Measurements from ENCODE around the gene FOXO3. TPM values are rescaled to one million over a fixed set of nuclear protein-coding genes. Genes with fewer than 3 reads are reported as not detected.

The FOXO3 gene

GRCh38 chr6:108732091-108732870 lies 171.6 kb downstream of the FOXO3 start:
- H2BK15ac ChIP-seq (replicated peaks; ENCODE audit: low read depth): no peak overlapping the region
- no peak overlapping the region for H2BK120ac ChIP-seq (ENCODE audit: low read depth, low read length)
- no peak overlapping the region for H2AK5ac ChIP-seq (ENCODE audit: low read length)
- H3K36me3 ChIP-seq (ENCODE audit: control insufficient read depth, insufficient read depth, low read length): no peaks in the 10 kb centered on the region
- no peak overlapping the region for H3K4me3 ChIP-seq (ENCODE audit: low read length)
- no peak overlapping the region for H2BK5ac ChIP-seq (ENCODE audit: low read length)
- no peak overlapping the region for H4K8ac ChIP-seq (ENCODE audit: low read depth, low read length)
- H3K4ac ChIP-seq (ENCODE audit: low read depth, low read length): no peak overlapping the region
- no peak overlapping the region for H3K18ac ChIP-seq (ENCODE audit: low read length)
- H3K9ac ChIP-seq (ENCODE audit: low read length): no peak overlapping the region
- no peak overlapping the region for H4K5ac ChIP-seq (ENCODE audit: low read length)
- no peaks in the 10 kb centered on the region for H3K4me1 ChIP-seq (ENCODE audit: control insufficient read depth, low read depth, low read length)
- H3K27me3 ChIP-seq (ENCODE audit: insufficient read depth, low read length, poor library complexity): no peaks in the 10 kb centered on the region
- no peak overlapping the region for H3K4me2 ChIP-seq (ENCODE audit: low read length)
- no peaks in the 10 kb centered on the region for H3K79me1 ChIP-seq (ENCODE audit: low read length)
- DNase-seq: peak; percentile 53
- no CpG with 5 or more reads among the region's 16 CpGs for WGBS (ENCODE audit: extremely low coverage, insufficient coverage, low lambda C conversion rate)
- H3K23ac ChIP-seq (ENCODE audit: low read length): no peak overlapping the region
- no peaks in the 10 kb centered on the region for H3K79me2 ChIP-seq (ENCODE audit: control insufficient read depth, insufficient read depth, low read length)
- no peak overlapping the region for H3K56ac ChIP-seq (ENCODE audit: low read length)
- no peak overlapping the region for H3K27ac ChIP-seq (ENCODE audit: low read depth, low read length)

GRCh38 chr6:108733051-108733450 lies 172.3 kb downstream of the FOXO3 start:
- no peaks in the 10 kb centered on the region for H3K27me3 ChIP-seq (ENCODE audit: insufficient read depth, low read length, poor library complexity)

GRCh38 chr6:108733706-108734265 lies 173.1 kb downstream of the FOXO3 start:
- Histone ChIP-seq H3K79me1 (ENCODE audit: low read length) (no peaks in the 10 kb centered on the region), H3K27me3 (ENCODE audit: insufficient read depth, low read length, poor library complexity) (no peaks in the 10 kb centered on the region), H3K27ac (ENCODE audit: low read depth, low read length) (no peak overlapping the region), H3K56ac (ENCODE audit: low read length) (no peak overlapping the region), H3K4me3 (ENCODE audit: low read length) (no peak overlapping the region), H2BK120ac (ENCODE audit: low read depth, low read length) (no peak overlapping the region), H3K4ac (ENCODE audit: low read depth, low read length) (no peak overlapping the region), H3K23ac (ENCODE audit: low read length) (no peak overlapping the region), H4K5ac (ENCODE audit: low read length) (no peak overlapping the region), H2BK15ac (replicated peaks; ENCODE audit: low read depth) (no peak overlapping the region), H3K4me2 (ENCODE audit: low read length) (no peak overlapping the region), H3K36me3 (ENCODE audit: control insufficient read depth, insufficient read depth, low read length) (no peaks in the 10 kb centered on the region), H3K9ac (ENCODE audit: low read length) (no peak overlapping the region), H4K8ac (ENCODE audit: low read depth, low read length) (no peak overlapping the region), H3K79me2 (ENCODE audit: control insufficient read depth, insufficient read depth, low read length) (no peaks in the 10 kb centered on the region), H3K4me1 (ENCODE audit: control insufficient read depth, low read depth, low read length) (no peaks in the 10 kb centered on the region), H3K18ac (ENCODE audit: low read length) (no peak overlapping the region), H2AK5ac (ENCODE audit: low read length) (no peak overlapping the region), H2BK5ac (ENCODE audit: low read length) (no peak overlapping the region)
- DNase-seq: no peak
- no CpG with 5 or more reads among the region's 2 CpGs for WGBS (ENCODE audit: extremely low coverage, insufficient coverage, low lambda C conversion rate)

More at GRCh38 chr6:108733051-108733450, 172.3 kb downstream of the FOXO3 start:
- Histone ChIP-seq H3K23ac (ENCODE audit: low read length) (no peak overlapping the region), H3K18ac (ENCODE audit: low read length) (no peak overlapping the region), H4K5ac (ENCODE audit: low read length) (no peak overlapping the region), H3K79me1 (ENCODE audit: low read length) (no peaks in the 10 kb centered on the region), H2AK5ac (ENCODE audit: low read length) (no peak overlapping the region), H3K36me3 (ENCODE audit: control insufficient read depth, insufficient read depth, low read length) (no peaks in the 10 kb centered on the region), H2BK120ac (ENCODE audit: low read depth, low read length) (no peak overlapping the region), H3K27ac (ENCODE audit: low read depth, low read length) (no peak overlapping the region), H3K4me1 (ENCODE audit: control insufficient read depth, low read depth, low read length) (no peaks in the 10 kb centered on the region), H2BK5ac (ENCODE audit: low read length) (no peak overlapping the region), H3K4me2 (ENCODE audit: low read length) (no peak overlapping the region), H3K9ac (ENCODE audit: low read length) (no peak overlapping the region), H3K56ac (ENCODE audit: low read length) (no peak overlapping the region), H2BK15ac (replicated peaks; ENCODE audit: low read depth) (no peak overlapping the region), H3K4ac (ENCODE audit: low read depth, low read length) (no peak overlapping the region), H3K79me2 (ENCODE audit: control insufficient read depth, insufficient read depth, low read length) (no peaks in the 10 kb centered on the region), H4K8ac (ENCODE audit: low read depth, low read length) (no peak overlapping the region), H3K4me3 (ENCODE audit: low read length) (no peak overlapping the region)
- no peak for DNase-seq
- no CpG with 5 or more reads among the region's 1 CpG for WGBS (ENCODE audit: extremely low coverage, insufficient coverage, low lambda C conversion rate)

Small RNAs within 50 kb of the gene (small RNA-seq; reads per million reads assigned to genes)
- gene AL391646.1 (ENCODE audit: insufficient read depth): not detected
- not detected for gene SUMO2P8 (ENCODE audit: insufficient read depth)

All from mesendoderm (in vitro differentiated cells).